Adipocyte (in vitro differentiated cells): ENCODE data around the gene WNK2.
"Not testable (repeated sequence)": the region's sequence is repeated elsewhere in the genome, so short reads cannot be mapped to it uniquely, and the experiment has no call there.

Experiments used
- DNase-seq: peaks from one replicate; pipeline ENCODE4 v3.0.0-alpha.2; 2015; ENCODE audit warnings: low read depth
- H3K27me3 ChIP-seq: replicated peaks from 2 replicates; pipeline ENCODE4 v1.7.0; 2013; ENCODE audit warnings: mild to moderate bottlenecking, low read length, moderate library complexity; ENCODE audit not compliant: control insufficient read depth, insufficient read depth
- H3K36me3 ChIP-seq: 2 replicates; pipeline ENCODE4 v1.7.0; 2013; ENCODE audit warnings: low read length, mild to moderate bottlenecking, moderate library complexity; ENCODE audit not compliant: control insufficient read depth, insufficient read depth, severe bottlenecking
- H3K4me1 ChIP-seq: 2 replicates; pipeline ENCODE4 v1.7.0; 2013; ENCODE audit warnings: mild to moderate bottlenecking, low read length, moderate library complexity; ENCODE audit not compliant: control insufficient read depth, insufficient read depth
- H3K4me3 ChIP-seq: 2 replicates; pipeline ENCODE4 v1.7.0; 2013; ENCODE audit warnings: mild to moderate bottlenecking, low read length, moderate library complexity
- H3K9ac ChIP-seq: 2 replicates; pipeline ENCODE4 v1.7.0; 2013; ENCODE audit warnings: mild to moderate bottlenecking, low read length, moderate library complexity
- H3K9me3 ChIP-seq: 2 replicates; pipeline ENCODE4 v1.7.0; 2013; ENCODE audit warnings: mild to moderate bottlenecking, low read length, moderate library complexity; ENCODE audit not compliant: control insufficient read depth

Gene WNK2

DNA sequence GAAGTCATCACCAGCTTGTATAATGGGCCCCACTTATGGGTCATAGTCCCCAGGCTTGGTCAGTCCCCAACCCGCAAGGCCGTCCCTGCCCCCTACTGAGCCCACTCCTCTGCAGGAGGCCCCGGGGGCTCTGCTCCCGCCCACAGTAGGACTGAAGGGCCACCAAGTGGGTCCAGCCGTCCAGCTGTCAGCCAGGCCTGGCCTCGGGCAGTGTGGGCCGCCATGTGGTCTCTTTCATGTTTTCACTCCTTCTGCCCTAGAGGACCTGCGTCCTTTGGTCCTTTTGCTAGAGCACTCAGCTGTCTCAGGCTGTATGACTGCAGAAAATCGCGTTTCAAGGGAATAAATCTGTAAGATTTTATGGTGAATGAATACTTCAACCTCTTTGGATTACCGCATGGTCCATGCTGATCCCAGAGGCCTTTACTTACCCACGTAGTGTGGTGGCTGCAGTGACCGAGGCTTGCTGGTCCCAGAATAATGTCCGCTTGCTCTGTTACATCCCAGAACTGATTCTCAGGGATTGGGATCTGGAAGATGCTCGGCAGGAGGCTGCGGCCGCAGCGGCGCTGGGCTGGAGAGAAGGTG is 161.8 kb downstream of the WNK2 start:
- Histone ChIP-seq H3K9me3 (no peaks in the 10 kb centered on the region), H3K4me1 (no peaks in the 10 kb centered on the region), H3K4me3 (peak overlapping the region; percentile 73), H3K27me3 (peaks cover 24% of the 10 kb centered on the region), H3K36me3 (no peaks in the 10 kb centered on the region), H3K9ac (no peak overlapping the region)
- no peak for DNase-seq

- peak; percentile 23 for DNase-seq
- Histone ChIP-seq H3K27me3 (peaks cover 24% of the 10 kb centered on the region), H3K9ac (no peak overlapping the region), H3K9me3 (no peaks in the 10 kb centered on the region), H3K4me1 (no peaks in the 10 kb centered on the region), H3K36me3 (no peaks in the 10 kb centered on the region), H3K4me3 (peak overlapping the region; percentile 73)
These were observed 162.5 kb downstream of the WNK2 start for GRCh38 chr9:93346231-93347112.

DNA sequence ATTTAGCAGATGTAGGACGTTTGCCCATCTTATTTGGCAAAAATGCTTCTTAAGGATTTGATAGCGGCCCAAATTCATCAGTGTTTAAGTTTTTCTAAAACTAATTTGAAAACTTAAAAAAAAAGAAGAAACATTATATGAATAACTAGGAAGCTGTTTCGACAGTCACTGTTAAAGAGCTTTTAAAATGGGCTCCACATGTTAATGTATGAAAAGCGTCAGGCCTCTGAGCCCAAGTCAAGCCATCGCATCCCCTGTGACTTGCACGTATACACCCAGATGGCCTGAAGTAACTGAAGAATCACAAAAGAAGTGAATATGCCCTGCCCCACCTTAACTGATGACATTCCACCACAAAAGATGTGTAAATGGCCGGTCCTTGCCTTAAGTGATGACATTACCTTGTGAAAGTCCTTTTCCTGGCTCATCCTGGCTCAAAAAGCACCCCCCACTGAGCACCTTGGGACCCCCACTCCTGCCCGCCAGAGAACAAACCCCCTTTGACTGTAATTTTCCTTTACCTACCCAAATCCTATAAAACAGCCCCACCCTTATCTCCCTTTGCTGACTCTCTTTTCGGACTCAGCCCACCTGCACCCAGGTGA is 163.5 kb downstream of the WNK2 start:
- H3K9me3 ChIP-seq, H3K36me3 ChIP-seq, DNase-seq, H3K9ac ChIP-seq, H3K4me3 ChIP-seq, H3K4me1 ChIP-seq: not testable (repeated sequence)
- peaks cover 24% of the 10 kb centered on the region for H3K27me3 ChIP-seq

- H3K4me1 ChIP-seq, H3K36me3 ChIP-seq, DNase-seq, H3K4me3 ChIP-seq, H3K9ac ChIP-seq, H3K9me3 ChIP-seq, H3K27me3 ChIP-seq: not testable (repeated sequence)
These were observed 169.7 kb downstream of the WNK2 start for GRCh38 chr9:93353413-93354310.

- H3K36me3 ChIP-seq, result no peaks in the 10 kb centered on the region
- H3K9ac ChIP-seq, result no peak overlapping the region
- no peaks in the 10 kb centered on the region for H3K27me3 ChIP-seq
- no peaks in the 10 kb centered on the region for H3K9me3 ChIP-seq
- no peak overlapping the region for H3K4me3 ChIP-seq
- DNase-seq, result no peak
- H3K4me1 ChIP-seq, result no peaks in the 10 kb centered on the region
These were observed 170.5 kb downstream of the WNK2 start for GRCh38 chr9:93354451-93354850.

- DNase-seq, result no peak
- Histone ChIP-seq H3K9ac (no peak overlapping the region), H3K4me3 (no peak overlapping the region), H3K36me3 (no peaks in the 10 kb centered on the region), H3K27me3 (no peaks in the 10 kb centered on the region), H3K9me3 (no peaks in the 10 kb centered on the region), H3K4me1 (no peaks in the 10 kb centered on the region)
These were observed 171.9 kb downstream of the WNK2 start for GRCh38 chr9:93355827-93356226.

DNA sequence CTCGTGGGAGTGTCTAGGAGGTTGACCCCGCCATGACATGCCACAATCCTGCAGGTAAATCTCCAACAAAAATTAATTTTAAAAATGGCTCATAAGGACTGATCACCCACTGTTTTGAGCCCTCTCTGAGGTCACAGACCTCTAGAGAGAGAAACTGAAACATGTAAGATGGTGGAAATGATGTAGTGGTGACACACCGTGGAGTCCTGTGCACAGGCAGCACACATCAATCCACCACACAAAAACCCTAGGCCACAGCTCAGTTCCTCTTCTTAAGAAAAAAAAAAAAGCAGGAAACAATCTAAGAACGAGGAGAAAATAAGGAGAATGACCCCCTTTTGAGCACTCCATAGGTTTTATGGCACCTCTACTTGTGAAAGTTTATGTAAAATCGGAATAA is 173.7 kb downstream of the WNK2 start:
- no peak for DNase-seq
- H3K9me3 ChIP-seq, result peaks cover 11% of the 10 kb centered on the region

GRCh38 chr9:93359907-93360306 is 176.0 kb downstream of the WNK2 start:
- not testable (repeated sequence) for H3K4me3 ChIP-seq, H3K9ac ChIP-seq, H3K36me3 ChIP-seq, H3K27me3 ChIP-seq, H3K4me1 ChIP-seq, DNase-seq
- peaks cover 11% of the 10 kb centered on the region for H3K9me3 ChIP-seq

More for the DNA sequence above, 173.7 kb downstream of the WNK2 start:
- Histone ChIP-seq H3K27me3 (no peaks in the 10 kb centered on the region), H3K4me1 (no peaks in the 10 kb centered on the region), H3K36me3 (no peaks in the 10 kb centered on the region), H3K9ac (no peak overlapping the region), H3K4me3 (no peak overlapping the region)

DNA sequence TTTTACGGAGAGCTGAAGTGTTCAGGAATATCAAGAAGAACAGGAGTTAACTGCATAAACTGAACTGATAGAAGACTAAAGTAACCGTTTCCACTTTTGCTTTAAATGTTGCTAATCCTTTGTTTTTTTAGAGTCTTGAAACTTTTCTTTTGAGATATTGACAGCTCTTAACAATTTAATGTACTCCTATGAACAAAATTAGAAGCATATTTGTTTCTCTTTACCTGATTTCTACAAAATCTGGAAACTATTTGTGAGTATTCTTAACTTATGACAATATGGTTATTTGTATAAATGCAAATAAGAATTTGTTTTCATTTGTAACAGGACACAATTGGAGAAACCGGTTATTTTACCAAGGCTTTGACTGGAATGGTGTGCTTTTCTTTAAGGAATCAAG is 178.1 kb downstream of the WNK2 start:
- Histone ChIP-seq H3K4me1 (no peaks in the 10 kb centered on the region), H3K9me3 (peaks cover 11% of the 10 kb centered on the region), H3K36me3 (no peaks in the 10 kb centered on the region), H3K9ac (no peak overlapping the region), H3K27me3 (peaks cover 5% of the 10 kb centered on the region), H3K4me3 (no peak overlapping the region)
- DNase-seq, result no peak

DNA sequence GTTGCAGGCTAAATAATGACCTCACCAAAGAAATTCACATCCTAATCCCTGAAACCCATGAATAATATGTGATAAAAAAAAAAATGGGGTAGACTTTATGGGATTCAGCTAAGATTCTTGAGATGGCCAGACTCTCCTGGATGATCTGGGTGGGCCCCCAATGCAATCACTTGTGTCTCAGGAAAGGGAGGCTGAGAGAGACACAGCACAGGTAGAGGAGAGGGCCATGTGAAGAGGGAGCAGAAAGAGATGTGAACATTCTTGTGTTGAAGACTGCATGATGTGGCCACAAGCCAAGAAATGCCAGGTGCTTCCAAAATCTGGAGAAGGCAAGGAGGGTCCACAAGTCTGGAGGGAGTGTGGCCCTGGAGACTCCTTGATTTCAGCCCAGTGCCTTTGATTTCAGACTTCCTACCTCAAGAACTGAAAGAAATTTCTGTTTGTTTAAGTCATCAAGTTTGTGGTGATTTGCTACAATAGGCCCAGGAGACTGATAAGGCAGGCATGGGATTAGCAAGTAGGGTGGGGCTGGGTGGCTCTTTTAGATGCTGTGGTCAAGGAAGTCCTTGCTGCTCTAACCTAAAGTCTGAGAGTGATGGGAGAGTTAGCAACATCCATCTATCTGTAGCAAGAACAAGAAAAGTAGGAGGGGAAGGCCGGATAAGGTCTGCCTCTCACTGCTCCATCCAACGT is 180.9 kb downstream of the WNK2 start:
- peaks cover 11% of the 10 kb centered on the region for H3K9me3 ChIP-seq
- no peak overlapping the region for H3K9ac ChIP-seq
- H3K4me3 ChIP-seq, result no peak overlapping the region
- H3K4me1 ChIP-seq, result peaks cover 5% of the 10 kb centered on the region
- peaks cover 5% of the 10 kb centered on the region for H3K27me3 ChIP-seq
- no peaks in the 10 kb centered on the region for H3K36me3 ChIP-seq
- no peak for DNase-seq
